Right cardiac atrium (tissue), 5 donors: ENCODE measurements around the gene LPXN. TPM values are rescaled to one million over a fixed set of nuclear protein-coding genes. Genes with fewer than 3 reads are reported as not detected.
A peak's percentile ranks its signal among the peaks of the same experiment; 100 is the strongest.

Source experiments
- ATAC-seq, 2 donors: fragments of 200-7000 bp; cut with Tn5 transposase; one replicate each; pipeline versions ENCODE4 v1.8.0 to v1.9.1; 2020; ENCODE audit warnings: moderate library complexity in 2 of 2, mild to moderate bottlenecking in 1 of 2
- DNase-seq, 3 donors: peaks; one replicate each; pipeline ENCODE4 v3.0.0-alpha.2; 2020
- H3K27ac ChIP-seq: one replicate; pipeline ENCODE4 v1.5.1; 2013; ENCODE audit warnings: mild to moderate bottlenecking, low read length, control low read depth, moderate library complexity
- H3K27me3 ChIP-seq: one replicate; pipeline ENCODE4 v1.6.1; 2013; ENCODE audit not compliant: control insufficient read depth, insufficient read depth
- H3K4me1 ChIP-seq: one replicate; pipeline ENCODE4 v1.6.1; 2013; ENCODE audit warnings: low read length; ENCODE audit not compliant: control insufficient read depth, insufficient read depth
- H3K4me3 ChIP-seq: one replicate; pipeline ENCODE4 v1.5.1; 2013; ENCODE audit warnings: low read length, control low read depth
- H3K9me3 ChIP-seq: one replicate; pipeline ENCODE4 v1.6.1; 2013; ENCODE audit warnings: low read length; ENCODE audit not compliant: control insufficient read depth
- WGBS: extraction: QIAGEN DNeasy Blood & Tissue Kit; methylation state at CpG from one replicate; pipeline ENCODE4 v1.1.7; 2013; 5-methylcytosine and 5-hydroxymethylcytosine counted together
- intact Hi-C, 4 donors: fragments of 100-400 bp; cut with DNase I; formaldehyde crosslinking; loops; one replicate each; pipeline versions ENCODE4 v1.11.0 to v1.14.0; 2022 to 2023
- polyA plus RNA-seq: library from polyadenylated mRNA; stranded (reverse); fragments of 200-250 nt; gene quantifications from one replicate; pipeline ENCODE4 v1.2.3, GENCODE V29; 2013
- total RNA-seq, 4 donors: library from RNA; stranded (reverse); fragmentation: NEBNext Ultra II Directional; extraction: Animal tissue kit (Norgen Biotek cat#: 25700); gene quantifications; one replicate each; pipeline ENCODE4 v1.2.1, GENCODE V29; 2021
- donor health status: healthy with polysubstance abuse.
- donor health status: DM: no; HTN: yes; CAD: no.
- donor health status: DM: no; HTN: no; CAD: no.
- donor health status: DM: no; HTN: yes; CAD: no; lungs with severe emphysema.
- donor health status: DM: yes; HTN: yes; CAD: no.

Gene LPXN
- total and polyA plus RNA-seq, 5 donors = 3.0 to 7.1 (median 5.8) TPM

DNA sequence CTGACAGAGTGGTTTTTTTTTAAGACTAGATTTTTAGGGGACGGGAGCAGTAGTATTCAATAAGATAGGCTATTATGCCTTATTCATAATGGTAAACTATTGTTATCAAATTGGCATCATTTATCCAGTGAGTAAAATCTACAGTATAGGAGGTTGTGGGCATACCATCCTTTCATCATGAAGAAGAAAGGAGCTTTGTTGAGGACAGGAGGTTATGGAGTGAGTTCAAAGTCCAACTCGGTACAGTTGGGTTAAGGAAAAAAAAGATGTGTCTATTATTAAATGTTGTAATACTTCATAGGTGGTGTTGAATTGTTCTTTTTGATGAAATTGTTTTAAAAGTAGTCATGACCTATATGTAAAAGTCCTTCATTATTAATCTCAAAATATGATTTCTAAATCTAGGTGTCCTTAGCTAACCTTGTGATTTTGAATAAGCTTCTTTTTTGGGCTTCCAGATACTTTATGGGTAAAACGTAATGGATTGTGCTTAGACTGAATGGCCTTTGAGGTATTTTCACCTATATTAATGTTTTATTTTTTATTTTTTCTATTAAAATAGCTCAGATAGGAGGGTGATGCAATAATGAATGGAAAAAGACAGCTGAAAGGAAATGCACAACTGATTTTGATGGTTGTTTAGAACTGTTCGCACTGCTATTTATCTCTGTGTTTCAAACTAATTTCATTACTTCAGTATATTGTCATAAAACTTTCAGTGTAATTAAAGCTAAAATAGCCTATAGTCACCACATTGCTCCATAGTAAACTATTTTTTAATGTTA is 31.5 kb upstream of the LPXN start:
- H3K4me3 ChIP-seq = no peak overlapping the region
- intact Hi-C loops = no loop called here
- ATAC-seq = no peak
- H3K27ac ChIP-seq = no peak overlapping the region
- no peaks in the 10 kb centered on the region for H3K9me3 ChIP-seq
- no peaks in the 10 kb centered on the region for H3K27me3 ChIP-seq
- DNase-seq = no peak
- H3K4me1 ChIP-seq = no peaks in the 10 kb centered on the region
- 85% methylated on average over 4 of the region's 4 CpGs for WGBS

DNA sequence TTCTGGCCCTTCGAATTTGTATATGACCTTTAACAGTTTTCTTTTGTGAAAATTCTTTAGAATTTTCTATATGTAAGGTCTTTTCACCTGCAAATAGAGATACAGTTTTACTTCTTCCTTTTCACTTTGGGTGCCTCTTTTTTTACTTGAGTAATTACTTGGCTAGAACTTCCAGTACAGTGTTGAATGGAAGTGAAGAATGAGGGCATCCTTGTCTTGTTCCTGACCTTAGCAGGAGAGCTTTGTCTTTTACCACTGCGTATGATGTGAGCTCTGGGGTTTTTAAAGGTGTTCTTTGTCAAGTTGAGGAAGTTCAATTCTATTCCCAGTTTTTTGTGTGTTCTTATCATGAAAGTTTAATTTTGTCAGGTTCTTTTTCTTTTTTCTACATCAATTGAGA is 24.9 kb upstream of the LPXN start:
- H3K4me3 ChIP-seq = no peak overlapping the region
- H3K4me1 ChIP-seq = no peaks in the 10 kb centered on the region
- H3K27me3 ChIP-seq = no peaks in the 10 kb centered on the region
- intact Hi-C loops = no loop called here
- DNase-seq (no peak), ATAC-seq (no peak)
- no peak overlapping the region for H3K27ac ChIP-seq
- 89% methylated on average over 2 of the region's 2 CpGs for WGBS
- H3K9me3 ChIP-seq = no peaks in the 10 kb centered on the region

DNA sequence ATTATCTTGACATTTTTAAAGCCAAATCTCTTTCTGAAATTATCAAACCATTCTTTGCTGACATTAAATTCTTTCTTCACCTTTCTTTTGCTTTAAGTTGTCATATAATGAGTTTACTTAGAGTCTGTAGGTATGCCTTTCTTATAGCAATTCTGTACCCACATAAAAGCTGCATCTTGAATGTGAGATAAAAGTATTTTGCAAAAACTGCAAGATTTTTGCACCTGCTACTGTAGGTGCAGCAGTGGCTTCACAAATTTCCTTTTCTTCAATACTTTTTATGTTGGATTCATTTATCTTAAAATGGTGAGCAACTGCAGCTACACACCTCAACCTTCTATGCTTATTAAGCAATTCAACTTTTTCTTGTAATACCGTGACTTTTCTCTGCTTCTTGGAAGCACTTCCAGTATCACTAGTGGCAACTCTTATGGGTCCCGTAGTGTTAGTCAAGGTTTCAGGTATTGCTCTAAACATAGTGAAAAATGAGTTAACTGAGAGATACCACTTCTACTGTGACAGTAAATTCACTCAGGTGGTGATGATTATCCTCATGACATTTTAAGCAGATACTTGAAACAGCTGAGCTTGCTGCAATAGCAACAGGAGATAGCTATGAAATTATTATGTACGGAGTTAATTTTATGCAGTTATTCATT is 22.0 kb upstream of the LPXN start:
- intact Hi-C loops = no loop called here

DNA sequence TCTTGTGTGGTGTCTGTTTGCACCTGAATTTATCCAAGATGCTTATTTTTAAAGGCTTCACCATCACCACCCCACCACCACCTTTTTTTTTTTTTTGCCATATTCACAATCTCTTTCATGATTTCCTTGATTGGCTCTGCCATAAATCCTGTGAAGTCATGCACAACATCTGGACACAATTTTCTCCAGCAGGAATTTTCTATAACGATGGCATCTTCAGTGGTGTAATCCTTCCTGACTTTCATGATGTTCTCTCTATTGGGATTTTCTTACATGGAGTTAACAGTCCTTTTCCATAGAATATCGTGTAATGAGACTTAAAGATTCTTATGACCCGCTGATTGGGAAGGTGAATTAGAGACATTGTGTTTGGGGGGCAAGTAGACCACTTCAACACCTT is 21.0 kb upstream of the LPXN start:
- no peaks in the 10 kb centered on the region for H3K9me3 ChIP-seq
- ATAC-seq (no peak), DNase-seq (no peak)
- H3K27ac ChIP-seq = no peak overlapping the region
- H3K4me3 ChIP-seq = no peak overlapping the region
- WGBS = 90% methylated on average over 3 of the region's 3 CpGs
- no peaks in the 10 kb centered on the region for H3K27me3 ChIP-seq
- H3K4me1 ChIP-seq = no peaks in the 10 kb centered on the region
- intact Hi-C loops = no loop called here

More for the DNA sequence above, 22.0 kb upstream of the LPXN start:
- ATAC-seq = no peak
- H3K27me3 ChIP-seq = no peaks in the 10 kb centered on the region
- no peak overlapping the region for H3K4me3 ChIP-seq
- H3K27ac ChIP-seq = no peak overlapping the region
- no peaks in the 10 kb centered on the region for H3K9me3 ChIP-seq
- H3K4me1 ChIP-seq = no peaks in the 10 kb centered on the region
- DNase-seq = no peak
- 70% methylated on average over 3 of the region's 3 CpGs for WGBS

GRCh38 chr11:58594826-58595225 is 19.2 kb upstream of the LPXN start:
- DNase-seq (no peak), ATAC-seq (no peak)
- H3K27ac ChIP-seq = no peak overlapping the region
- H3K9me3 ChIP-seq = no peaks in the 10 kb centered on the region
- WGBS = 88% methylated on average over 4 of the region's 4 CpGs
- no peak overlapping the region for H3K4me3 ChIP-seq
- no peaks in the 10 kb centered on the region for H3K27me3 ChIP-seq
- no peaks in the 10 kb centered on the region for H3K4me1 ChIP-seq
- intact Hi-C loops = no loop called here

DNA sequence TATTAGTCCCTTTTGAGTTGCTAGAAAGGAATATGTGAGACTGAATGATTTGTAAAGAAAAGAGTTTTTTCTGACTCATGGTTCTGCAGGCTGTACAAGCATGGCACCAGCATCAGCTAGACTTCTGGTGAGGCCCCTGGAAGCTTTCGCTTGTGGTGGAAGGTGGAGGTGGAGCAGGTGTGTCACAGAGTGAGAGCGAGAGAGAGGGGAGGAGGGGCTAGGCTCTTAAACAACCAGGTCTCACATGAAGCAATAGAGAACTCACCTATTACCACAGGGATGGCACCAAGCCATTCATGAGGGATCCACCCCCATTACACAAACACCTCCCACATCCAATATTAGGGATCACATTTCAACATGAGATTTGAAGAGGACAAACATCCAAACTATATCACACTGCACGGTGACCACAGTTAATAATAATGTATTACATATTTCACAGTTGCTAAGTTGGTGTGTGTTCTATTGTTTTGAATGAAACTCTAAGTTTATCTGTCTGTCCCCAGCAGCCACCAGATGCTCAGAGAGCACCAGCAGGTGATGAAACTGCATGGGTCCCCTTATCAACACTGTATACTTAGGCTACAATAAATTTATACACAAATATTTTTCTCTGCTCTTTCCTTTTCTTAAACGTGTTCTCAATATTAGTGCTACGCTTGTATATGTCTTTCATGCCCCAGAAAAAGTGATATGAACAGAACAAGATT is 17.3 kb upstream of the LPXN start:
- 75% methylated on average over 5 of the region's 5 CpGs for WGBS
- no peak overlapping the region for H3K27ac ChIP-seq
- no peak for DNase-seq
- H3K27me3 ChIP-seq = no peaks in the 10 kb centered on the region
- intact Hi-C loops = no loop called here
- H3K4me1 ChIP-seq = no peaks in the 10 kb centered on the region
- H3K9me3 ChIP-seq = no peaks in the 10 kb centered on the region
- ATAC-seq = peak in 1 of 2 donors; percentile 33
- H3K4me3 ChIP-seq = no peak overlapping the region

GRCh38 chr11:58591659-58592058 is 16.0 kb upstream of the LPXN start:
- DNase-seq = no peak
- Histone ChIP-seq H3K27ac (no peak overlapping the region), H3K27me3 (no peaks in the 10 kb centered on the region), H3K4me3 (no peak overlapping the region), H3K4me1 (no peaks in the 10 kb centered on the region), H3K9me3 (no peaks in the 10 kb centered on the region)
- intact Hi-C loops = no loop called here
- WGBS = 93% methylated on average over 3 of the region's 3 CpGs
- ATAC-seq = no peak

GRCh38 chr11:58586998-58587397 is 11.3 kb upstream of the LPXN start:
- Histone ChIP-seq H3K27ac (no peak overlapping the region), H3K4me3 (no peak overlapping the region), H3K27me3 (no peaks in the 10 kb centered on the region), H3K9me3 (no peaks in the 10 kb centered on the region), H3K4me1 (no peaks in the 10 kb centered on the region)
- ATAC-seq (no peak), DNase-seq (no peak)
- 81% methylated on average over 2 of the region's 2 CpGs for WGBS
- intact Hi-C loops = no loop called here

DNA sequence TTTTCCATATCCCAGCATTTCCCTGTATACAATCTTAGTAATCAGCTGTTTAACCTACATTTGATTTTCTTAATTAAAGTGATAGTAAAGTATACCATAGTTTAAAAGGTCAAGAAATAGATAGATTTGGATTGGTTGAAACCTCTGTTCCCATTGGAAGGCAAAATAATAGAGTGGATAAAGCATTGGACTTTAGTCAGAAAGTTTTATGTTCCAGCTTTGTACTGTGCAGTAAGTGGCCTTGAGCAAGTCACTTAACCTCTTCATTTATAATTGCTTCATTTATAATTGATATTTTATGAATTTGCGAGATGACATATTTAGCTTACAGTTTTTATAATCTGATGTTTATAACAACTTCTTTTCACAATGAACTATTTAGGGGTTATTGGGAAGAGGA is 6.8 kb upstream of the LPXN start:
- Histone ChIP-seq H3K9me3 (no peaks in the 10 kb centered on the region), H3K27me3 (no peaks in the 10 kb centered on the region), H3K4me1 (peaks cover 2% of the 10 kb centered on the region), H3K27ac (no peak overlapping the region), H3K4me3 (no peak overlapping the region)
- intact Hi-C loops = no loop called here
- 91% methylated on average over 1 of the region's 1 CpG for WGBS
- DNase-seq = no peak
- ATAC-seq = no peak

DNA sequence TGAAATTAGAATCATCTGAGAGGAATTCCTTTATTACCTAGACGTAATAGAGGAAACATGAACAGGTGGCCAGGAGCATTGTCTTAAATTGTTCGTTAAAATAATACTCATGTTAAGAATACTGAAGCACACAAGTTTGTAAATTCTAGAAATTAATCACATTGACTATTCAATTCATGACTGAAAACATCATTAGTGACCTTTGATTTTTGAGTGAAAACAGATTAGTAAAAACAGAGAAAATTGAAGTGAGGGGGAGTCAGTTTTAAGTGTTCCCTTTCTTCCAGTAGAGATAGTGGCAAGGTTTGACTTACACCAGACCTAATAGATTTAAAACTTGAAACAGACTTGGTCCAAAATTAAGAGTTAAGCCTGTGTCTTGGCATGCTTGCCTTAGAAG is 4.7 kb upstream of the LPXN start:
- Histone ChIP-seq H3K9me3 (no peaks in the 10 kb centered on the region), H3K4me1 (peaks cover 2% of the 10 kb centered on the region), H3K27ac (no peak overlapping the region), H3K4me3 (peak overlapping the region; percentile 87), H3K27me3 (no peaks in the 10 kb centered on the region)
- ATAC-seq (no peak), DNase-seq (no peak)
- intact Hi-C loops = no loop called here
- 7% methylated on average over 2 of the region's 2 CpGs for WGBS
